OCI-LY1 (cell line): Measurements from ENCODE around the gene BEND3.
"Not testable (repeated sequence)": the region's sequence is repeated elsewhere in the genome, so short reads cannot be mapped to it uniquely, and the experiment has no call there.

Experiments used
- H2AFZ ChIP-seq: fragments of 200-600 bp; sonication (generic), shearing (Covaris generic); 2 replicates; pipeline ENCODE4 v1.6.0; 2014; ENCODE audit warnings: antibody characterized with exemption, mild to moderate bottlenecking, low read length
- H3F3A ChIP-seq: fragments of 200-600 bp; sonication (generic), shearing (Covaris generic); 2 replicates; pipeline ENCODE4 v1.6.0; 2014; ENCODE audit warnings: mild to moderate bottlenecking, antibody characterized with exemption, low read length, moderate library complexity; ENCODE audit not compliant: insufficient read depth
- H3K27ac ChIP-seq: fragments of 200-600 bp; sonication (generic); 2 replicates; pipeline ENCODE4 v1.5.1; 2014; ENCODE audit warnings: low read length, mixed run types, mild to moderate bottlenecking, low read depth; ENCODE audit not compliant: poor library complexity, severe bottlenecking
- H3K27me3 ChIP-seq: fragments of 200-600 bp; sonication (generic); 2 replicates; pipeline ENCODE4 v1.6.0; 2014; ENCODE audit warnings: antibody characterized with exemption, mild to moderate bottlenecking, low read length, moderate library complexity; ENCODE audit not compliant: insufficient read depth
- H3K36me3 ChIP-seq: fragments of 200-600 bp; sonication (generic); 2 replicates; pipeline ENCODE4 v1.6.1; 2014; ENCODE audit warnings: mild to moderate bottlenecking, antibody characterized with exemption, low read length, moderate library complexity, mixed read lengths; ENCODE audit not compliant: insufficient read depth
- H3K4me1 ChIP-seq: fragments of 200-600 bp; sonication (generic); 2 replicates; pipeline ENCODE4 v1.5.1; 2014; ENCODE audit warnings: mild to moderate bottlenecking, low read length, moderate library complexity; ENCODE audit not compliant: insufficient read depth, severe bottlenecking
- H3K4me2 ChIP-seq: fragments of 200-600 bp; sonication (generic), shearing (Covaris generic); 2 replicates; pipeline ENCODE4 v1.6.1; 2014; ENCODE audit warnings: low read length
- H3K4me3 ChIP-seq: fragments of 200-600 bp; sonication (generic); 2 replicates; pipeline ENCODE4 v1.5.1; 2014; ENCODE audit warnings: low read length, low read depth, mild to moderate bottlenecking, mixed read lengths; ENCODE audit not compliant: poor library complexity, severe bottlenecking
- H3K79me2 ChIP-seq: fragments of 200-600 bp; shearing (Covaris generic); 2 replicates; pipeline ENCODE4 v1.6.1; 2016; ENCODE audit warnings: mixed run types, low read length, mixed read lengths; ENCODE audit not compliant: insufficient read depth
- H3K9ac ChIP-seq: fragments of 200-600 bp; sonication (generic), shearing (Covaris generic); 2 replicates; pipeline ENCODE4 v1.6.1; 2014; ENCODE audit warnings: mild to moderate bottlenecking, low read length, mixed read lengths
- H3K9me2 ChIP-seq: fragments of 200-600 bp; sonication (generic), shearing (Covaris generic); 2 replicates; pipeline ENCODE4 v1.6.1; 2014; ENCODE audit warnings: low read depth, mild to moderate bottlenecking, low read length, mixed read lengths
- H3K9me3 ChIP-seq: fragments of 200-600 bp; shearing (Covaris generic); 2 replicates; pipeline ENCODE4 v1.6.1; 2014; ENCODE audit warnings: low read length, mixed read lengths
- H4K20me1 ChIP-seq: fragments of 200-600 bp; sonication (generic), shearing (Covaris generic); 2 replicates; pipeline ENCODE4 v1.6.0; 2016; ENCODE audit warnings: mild to moderate bottlenecking, low read length; ENCODE audit not compliant: insufficient read depth
- EZH2 ChIP-seq: fragments of 200-600 bp; sonication (generic), shearing (Covaris generic); IDR thresholded peaks from 2 replicates; pipeline ENCODE4 v1.8.0; 2017; ENCODE audit warnings: borderline replicate concordance, mixed run types, mild to moderate bottlenecking, antibody characterized with exemption, low read length, moderate library complexity, mixed read lengths
- TF ChIP-seq, protein P1 (sequence below): fragments of 200-600 bp; sonication (generic), shearing (Covaris generic); IDR thresholded peaks from 2 replicates; pipeline ENCODE4 v1.5.1; 2017; ENCODE audit warnings: mild to moderate bottlenecking, antibody characterized with exemption, low read length, moderate library complexity, mixed read lengths

BEND3 gene

DNA sequence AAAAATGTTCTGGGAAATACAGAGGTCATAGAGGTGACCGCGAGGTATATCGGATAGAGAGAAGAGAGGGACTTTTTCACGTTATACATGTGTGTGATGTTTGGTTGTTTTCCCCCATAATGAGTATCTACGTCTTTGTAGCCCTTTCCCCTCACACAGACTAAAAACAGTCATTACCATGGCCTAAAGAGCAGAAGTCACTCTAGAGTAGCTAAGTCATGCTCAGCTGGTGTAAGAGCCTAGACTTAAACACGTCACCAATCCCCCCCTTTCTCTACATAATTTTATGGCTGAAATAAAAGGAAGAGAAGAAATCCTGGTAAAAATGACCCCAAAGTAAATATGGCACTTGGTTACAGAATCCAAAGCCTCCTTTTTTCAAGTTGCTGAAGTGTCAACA lies 6.0 kb upstream of the BEND3 start:
- Histone ChIP-seq H3K4me2 (no peak overlapping the region; the same call in 1 of the 2 replicates), H3K79me2 (no peaks in the 10 kb centered on the region)
- no peak for TF ChIP-seq EZH2
- TF ChIP-seq, protein P1, sequence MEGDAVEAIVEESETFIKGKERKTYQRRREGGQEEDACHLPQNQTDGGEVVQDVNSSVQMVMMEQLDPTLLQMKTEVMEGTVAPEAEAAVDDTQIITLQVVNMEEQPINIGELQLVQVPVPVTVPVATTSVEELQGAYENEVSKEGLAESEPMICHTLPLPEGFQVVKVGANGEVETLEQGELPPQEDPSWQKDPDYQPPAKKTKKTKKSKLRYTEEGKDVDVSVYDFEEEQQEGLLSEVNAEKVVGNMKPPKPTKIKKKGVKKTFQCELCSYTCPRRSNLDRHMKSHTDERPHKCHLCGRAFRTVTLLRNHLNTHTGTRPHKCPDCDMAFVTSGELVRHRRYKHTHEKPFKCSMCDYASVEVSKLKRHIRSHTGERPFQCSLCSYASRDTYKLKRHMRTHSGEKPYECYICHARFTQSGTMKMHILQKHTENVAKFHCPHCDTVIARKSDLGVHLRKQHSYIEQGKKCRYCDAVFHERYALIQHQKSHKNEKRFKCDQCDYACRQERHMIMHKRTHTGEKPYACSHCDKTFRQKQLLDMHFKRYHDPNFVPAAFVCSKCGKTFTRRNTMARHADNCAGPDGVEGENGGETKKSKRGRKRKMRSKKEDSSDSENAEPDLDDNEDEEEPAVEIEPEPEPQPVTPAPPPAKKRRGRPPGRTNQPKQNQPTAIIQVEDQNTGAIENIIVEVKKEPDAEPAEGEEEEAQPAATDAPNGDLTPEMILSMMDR, result no peak

DNA sequence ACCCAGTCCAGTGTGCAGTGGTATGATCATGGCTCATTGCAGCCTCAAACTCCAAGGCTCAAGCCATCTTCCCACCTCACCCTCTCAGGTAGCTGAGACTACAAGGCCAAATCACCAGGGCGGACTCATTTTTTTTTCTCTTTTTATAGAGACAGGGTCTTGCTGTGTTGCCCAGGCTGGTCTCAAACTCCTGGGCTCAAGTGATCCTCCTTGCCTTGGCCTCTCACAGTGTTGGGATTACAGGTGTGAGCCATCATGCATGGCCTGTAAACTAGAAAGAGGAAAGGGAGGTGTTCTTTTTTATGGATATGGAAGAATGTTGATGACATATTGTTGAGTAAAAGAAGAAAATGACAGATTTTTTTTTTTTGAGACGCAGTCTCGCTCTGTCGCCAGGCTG lies 5.1 kb upstream of the BEND3 start:
- Histone ChIP-seq H3K27ac (peak overlapping the region; percentile 97), H3K9ac (no peak overlapping the region), H3F3A (peaks cover 13% of the 10 kb centered on the region), H3K79me2 (no peaks in the 10 kb centered on the region), H3K9me3 (no peaks in the 10 kb centered on the region), H2AFZ (no peak overlapping the region), H3K4me1 (peaks cover 76% of the 10 kb centered on the region), H3K9me2 (no peaks in the 10 kb centered on the region), H3K36me3 (no peaks in the 10 kb centered on the region), H4K20me1 (no peaks in the 10 kb centered on the region), H3K27me3 (no peaks in the 10 kb centered on the region), H3K4me2 (no peak overlapping the region), H3K4me3 (no peak overlapping the region)
- no peak for TF ChIP-seq EZH2
- TF ChIP-seq, protein P1, result no peak

More for the DNA sequence above, 6.0 kb upstream of the BEND3 start:
- no peaks in the 10 kb centered on the region for H4K20me1 ChIP-seq
- H3K9me2 ChIP-seq, result no peaks in the 10 kb centered on the region
- no peak overlapping the region for H3K9ac ChIP-seq
- H3K9me3 ChIP-seq, result no peaks in the 10 kb centered on the region
- H3K36me3 ChIP-seq, result no peaks in the 10 kb centered on the region
- H2AFZ ChIP-seq, result peak overlapping the region; percentile 32; the same call in 1 of the 2 replicates
- no peaks in the 10 kb centered on the region for H3K27me3 ChIP-seq
- H3K27ac ChIP-seq, result peak overlapping the region; percentile 85
- H3K4me1 ChIP-seq, result peaks cover 76% of the 10 kb centered on the region
- H3F3A ChIP-seq, result peaks cover 13% of the 10 kb centered on the region
- H3K4me3 ChIP-seq, result no peak overlapping the region

DNA sequence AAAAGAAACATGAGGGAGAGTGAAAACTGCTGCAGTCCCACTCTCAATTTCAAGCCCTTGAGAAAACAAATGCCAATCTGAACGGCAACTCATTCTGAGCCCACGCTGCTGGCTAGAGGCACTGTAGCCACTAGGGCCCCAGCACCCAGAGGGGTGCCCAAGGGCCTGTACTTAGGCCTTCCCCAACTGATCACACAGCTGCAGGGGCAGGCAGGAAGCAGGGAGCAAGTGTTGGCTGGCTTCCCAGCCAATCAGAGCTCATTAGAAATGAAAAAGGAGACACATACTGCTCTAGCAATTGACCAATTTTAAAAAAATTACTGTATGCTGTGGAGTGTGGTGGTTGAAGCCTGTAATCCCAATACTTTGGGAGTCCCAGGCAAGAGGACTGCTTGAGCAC lies 3.7 kb upstream of the BEND3 start:
- Histone ChIP-seq H3K27ac (peak overlapping the region; percentile 97), H3K9me3 (no peaks in the 10 kb centered on the region), H3K4me2 (peak overlapping the region; percentile 93), H3K27me3 (no peaks in the 10 kb centered on the region), H4K20me1 (no peaks in the 10 kb centered on the region), H3F3A (peaks cover 13% of the 10 kb centered on the region), H3K9me2 (no peaks in the 10 kb centered on the region), H3K9ac (peak overlapping the region; percentile 48), H2AFZ (0 out of 2 replicates have a peak overlapping the region, but pooled peaks have one; percentile 20), H3K36me3 (no peaks in the 10 kb centered on the region), H3K4me3 (peak overlapping the region; percentile 30), H3K4me1 (peaks cover 63% of the 10 kb centered on the region), H3K79me2 (no peaks in the 10 kb centered on the region)
- TF ChIP-seq EZH2, result no peak
- TF ChIP-seq, protein P1, result no peak

DNA sequence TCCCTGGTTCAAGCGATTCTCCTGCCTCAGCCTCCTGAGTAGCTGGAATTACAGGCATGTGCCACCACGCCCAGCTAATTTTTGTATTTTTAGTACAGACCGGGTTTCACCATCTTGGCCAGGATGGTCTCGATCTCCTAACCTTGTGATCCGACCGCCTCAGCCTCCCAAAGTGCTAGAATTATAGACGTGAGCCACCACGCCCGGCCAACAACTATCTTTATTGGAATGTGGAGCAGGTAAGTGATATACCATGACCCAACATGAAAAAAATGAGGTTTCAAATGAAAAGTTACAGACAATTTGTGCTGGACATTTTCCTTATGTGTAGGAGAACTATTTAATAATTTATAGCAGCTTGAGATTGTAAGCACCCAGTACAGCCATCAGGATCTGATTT lies 3.2 kb upstream of the BEND3 start:
- 0 out of 2 replicates have a peak overlapping the region, but pooled peaks have one; percentile 20 for H2AFZ ChIP-seq
- not testable (repeated sequence) for H3K79me2 ChIP-seq, H4K20me1 ChIP-seq, H3K36me3 ChIP-seq, H3K9me2 ChIP-seq, H3K27me3 ChIP-seq, H3K9me3 ChIP-seq
- peak overlapping the region; percentile 97 for H3K27ac ChIP-seq
- peak overlapping the region; percentile 30 for H3K4me3 ChIP-seq
- H3K4me2 ChIP-seq, result peak overlapping the region; percentile 93
- peaks cover 68% of the 10 kb centered on the region for H3K4me1 ChIP-seq
- H3K9ac ChIP-seq, result peak overlapping the region; percentile 48
- peaks cover 13% of the 10 kb centered on the region for H3F3A ChIP-seq
